HUES6 (cell line): ENCODE results near the gene AAGAB.
A peak's percentile ranks its signal among the peaks of the same experiment; 100 is the strongest.
"Not testable (repeated sequence)": the region's sequence is repeated elsewhere in the genome, so short reads cannot be mapped to it uniquely, and the experiment has no call there.

Source experiments
- H3K27ac ChIP-seq: 2 replicates; pipeline ENCODE4 v1.7.0; 2013; ENCODE audit warnings: low read depth, mild to moderate bottlenecking, low read length, inconsistent platforms
- H3K27me3 ChIP-seq: 2 replicates; pipeline ENCODE4 v1.6.1; 2013; ENCODE audit warnings: low read length; ENCODE audit not compliant: control insufficient read depth, insufficient read depth
- H3K36me3 ChIP-seq: 2 replicates; pipeline ENCODE4 v1.6.1; 2013; ENCODE audit warnings: low read length; ENCODE audit not compliant: control insufficient read depth, insufficient read depth
- H3K4me1 ChIP-seq: 2 replicates; pipeline ENCODE4 v1.6.1; 2013; ENCODE audit warnings: low read length; ENCODE audit not compliant: control insufficient read depth, insufficient read depth
- H3K4me3 ChIP-seq: 2 replicates; pipeline ENCODE4 v1.5.1; 2013; ENCODE audit warnings: low read depth, low read length
- H3K9ac ChIP-seq: one replicate; pipeline ENCODE4 v1.6.1; 2013; ENCODE audit warnings: mild to moderate bottlenecking, low read length
- H3K9me3 ChIP-seq: 2 replicates; pipeline ENCODE4 v1.6.1; 2013; ENCODE audit warnings: low read depth, low read length; ENCODE audit not compliant: control insufficient read depth, insufficient read depth

The AAGAB gene

GRCh38 chr15:67276666-67277065, 22.2 kb upstream of the AAGAB start:
- H3K27ac ChIP-seq = no peak overlapping the region
- H3K27me3 ChIP-seq = no peaks in the 10 kb centered on the region
- peaks cover 11% of the 10 kb centered on the region for H3K4me1 ChIP-seq
- H3K36me3 ChIP-seq = no peaks in the 10 kb centered on the region
- H3K4me3 ChIP-seq = no peak overlapping the region
- H3K9ac ChIP-seq = no peak overlapping the region
- no peaks in the 10 kb centered on the region for H3K9me3 ChIP-seq

DNA sequence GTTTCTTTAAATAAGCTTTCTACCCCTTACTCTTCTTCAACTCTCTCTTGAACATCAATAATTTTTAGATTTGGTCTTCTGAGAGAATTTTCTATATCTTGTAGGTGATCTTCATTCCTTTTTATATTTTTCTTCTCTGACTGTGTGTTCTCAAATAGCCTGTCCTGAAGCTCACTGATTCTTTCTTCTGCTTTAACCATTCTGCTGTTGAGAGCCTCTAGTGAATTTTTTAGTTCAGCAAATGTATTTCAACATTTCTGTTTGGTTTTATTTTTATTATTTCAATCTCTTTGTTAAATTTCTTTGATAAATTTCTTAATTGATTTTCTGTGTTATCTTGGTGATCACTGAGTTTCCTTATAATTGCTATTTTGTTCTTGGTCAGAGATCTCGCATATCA, 19.8 kb upstream of the AAGAB start:
- Histone ChIP-seq H3K9me3 (no peaks in the 10 kb centered on the region), H3K36me3 (no peaks in the 10 kb centered on the region), H3K4me1 (peaks cover 6% of the 10 kb centered on the region; the same call in 1 of the 2 replicates), H3K27ac (no peak overlapping the region), H3K27me3 (no peaks in the 10 kb centered on the region), H3K4me3 (no peak overlapping the region), H3K9ac (no peak overlapping the region)

DNA sequence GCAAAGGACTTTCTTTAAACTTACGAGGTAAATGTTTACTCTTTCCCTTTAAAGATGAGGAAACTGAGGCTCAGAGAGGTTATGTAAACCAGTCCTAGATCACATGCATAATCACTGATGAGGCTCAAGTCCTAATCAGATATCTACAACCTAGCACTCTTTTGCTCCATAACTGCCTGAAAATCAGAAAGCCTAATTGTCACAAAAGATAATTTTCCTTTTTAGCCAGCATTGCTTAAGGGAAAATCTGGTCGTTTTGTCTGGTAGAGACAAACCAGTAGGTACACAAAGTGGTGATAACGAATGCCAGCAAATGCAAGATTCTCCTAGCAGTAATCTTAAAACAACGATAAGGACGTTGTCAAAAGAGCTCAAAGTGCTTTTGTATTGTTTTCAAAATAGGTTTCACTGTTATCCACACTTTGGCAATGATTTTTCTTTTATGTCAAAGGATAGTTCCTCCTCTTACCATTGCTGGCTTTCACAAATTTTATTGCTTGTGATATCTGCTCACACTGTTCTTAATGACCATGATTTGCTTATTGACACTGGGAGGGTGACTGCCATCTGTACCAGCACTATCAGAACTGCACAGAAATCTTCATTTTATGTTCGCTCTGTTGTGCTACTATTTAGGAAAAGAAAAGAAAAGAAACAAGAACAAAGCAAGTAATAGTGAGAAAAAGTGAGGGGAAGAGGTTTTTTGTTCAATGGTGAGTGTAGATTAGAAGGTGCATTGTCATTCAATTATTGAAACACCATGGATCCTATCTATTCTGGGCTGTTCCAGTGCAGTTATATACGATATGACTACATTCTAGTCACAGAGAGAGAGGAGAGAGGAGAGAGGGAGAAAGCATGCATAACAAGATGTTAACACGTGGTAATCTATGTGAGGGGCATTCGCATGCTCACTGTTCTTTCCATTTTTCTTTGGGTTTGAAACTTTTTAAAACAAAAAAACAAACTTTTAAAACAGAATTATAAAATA, 13.8 kb upstream of the AAGAB start:
- H3K4me3 ChIP-seq = no peak overlapping the region
- no peaks in the 10 kb centered on the region for H3K27me3 ChIP-seq
- H3K27ac ChIP-seq = no peak overlapping the region
- H3K9me3 ChIP-seq = no peaks in the 10 kb centered on the region
- H3K4me1 ChIP-seq = peaks cover 17% of the 10 kb centered on the region
- H3K9ac ChIP-seq = no peak overlapping the region
- H3K36me3 ChIP-seq = no peaks in the 10 kb centered on the region

- H3K27ac ChIP-seq = no peak overlapping the region
- no peaks in the 10 kb centered on the region for H3K27me3 ChIP-seq
- peaks cover 17% of the 10 kb centered on the region for H3K4me1 ChIP-seq
- no peaks in the 10 kb centered on the region for H3K9me3 ChIP-seq
- no peak overlapping the region for H3K4me3 ChIP-seq
- no peak overlapping the region for H3K9ac ChIP-seq
- no peaks in the 10 kb centered on the region for H3K36me3 ChIP-seq
These were observed 13.0 kb upstream of the AAGAB start for GRCh38 chr15:67267440-67267839.

- H3K9ac ChIP-seq = no peak overlapping the region
- H3K4me1 ChIP-seq = peaks cover 17% of the 10 kb centered on the region
- no peak overlapping the region for H3K27ac ChIP-seq
- H3K4me3 ChIP-seq = no peak overlapping the region
- no peaks in the 10 kb centered on the region for H3K9me3 ChIP-seq
- no peaks in the 10 kb centered on the region for H3K36me3 ChIP-seq
- H3K27me3 ChIP-seq = no peaks in the 10 kb centered on the region
These were observed 12.4 kb upstream of the AAGAB start for GRCh38 chr15:67266870-67267269.

GRCh38 chr15:67259806-67260205, 5.3 kb upstream of the AAGAB start:
- no peaks in the 10 kb centered on the region for H3K9me3 ChIP-seq
- H3K36me3 ChIP-seq = no peaks in the 10 kb centered on the region
- no peak overlapping the region for H3K27ac ChIP-seq

GRCh38 chr15:67259379-67259778, 4.9 kb upstream of the AAGAB start:
- H3K9ac ChIP-seq = no peak overlapping the region
- no peaks in the 10 kb centered on the region for H3K4me1 ChIP-seq
- no peak overlapping the region for H3K4me3 ChIP-seq
- no peaks in the 10 kb centered on the region for H3K9me3 ChIP-seq
- no peak overlapping the region for H3K27ac ChIP-seq
- no peaks in the 10 kb centered on the region for H3K36me3 ChIP-seq
- H3K27me3 ChIP-seq = peaks cover 7% of the 10 kb centered on the region; the same call in 1 of the 2 replicates

More at GRCh38 chr15:67259806-67260205, 5.3 kb upstream of the AAGAB start:
- no peak overlapping the region for H3K4me3 ChIP-seq
- peaks cover 7% of the 10 kb centered on the region; the same call in 1 of the 2 replicates for H3K27me3 ChIP-seq
- no peaks in the 10 kb centered on the region for H3K4me1 ChIP-seq
- H3K9ac ChIP-seq = no peak overlapping the region

DNA sequence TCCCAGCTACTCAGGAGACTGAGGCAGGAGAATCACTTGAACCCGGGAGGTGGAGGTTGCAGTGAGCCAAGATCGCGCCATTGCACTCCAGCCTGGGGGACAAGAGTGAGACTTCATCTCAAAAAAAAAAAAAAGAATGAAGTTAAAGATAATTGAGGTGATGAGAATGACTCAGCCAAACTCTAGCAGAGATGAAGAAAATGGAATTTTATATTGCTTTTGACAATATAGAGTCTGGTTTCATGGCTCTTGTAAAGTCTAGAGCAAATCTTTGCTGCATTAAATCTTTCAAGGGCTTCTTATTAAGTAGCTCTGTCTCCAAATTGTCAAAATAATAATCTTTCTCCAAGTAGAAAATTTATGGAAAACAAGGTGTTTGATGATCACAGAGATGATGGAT, 4.0 kb upstream of the AAGAB start:
- not testable (repeated sequence) for H3K27me3 ChIP-seq, H3K9ac ChIP-seq, H3K4me1 ChIP-seq

GRCh38 chr15:67256051-67256450, 1.6 kb upstream of the AAGAB start:
- H3K27ac ChIP-seq = no peak overlapping the region
- H3K27me3 ChIP-seq = peaks cover 7% of the 10 kb centered on the region; the same call in 1 of the 2 replicates
- H3K36me3 ChIP-seq = no peaks in the 10 kb centered on the region; the same call in 1 of the 2 replicates
- no peak overlapping the region for H3K4me3 ChIP-seq
- H3K9me3 ChIP-seq = no peaks in the 10 kb centered on the region
- no peaks in the 10 kb centered on the region for H3K4me1 ChIP-seq
- H3K9ac ChIP-seq = no peak overlapping the region

More for the DNA sequence above, 4.0 kb upstream of the AAGAB start:
- not testable (repeated sequence) for H3K9me3 ChIP-seq, H3K27ac ChIP-seq, H3K36me3 ChIP-seq, H3K4me3 ChIP-seq

- Histone ChIP-seq H3K27me3 (peaks cover 7% of the 10 kb centered on the region; the same call in 1 of the 2 replicates), H3K27ac (no peak overlapping the region)
These were observed 768 bp downstream of the AAGAB start for GRCh38 chr15:67253549-67254237.

GRCh38 chr15:67253101-67253500, 1.4 kb downstream of the AAGAB start:
- Histone ChIP-seq H3K4me1 (no peaks in the 10 kb centered on the region), H3K9me3 (no peaks in the 10 kb centered on the region), H3K27ac (no peak overlapping the region), H3K36me3 (no peaks in the 10 kb centered on the region; the same call in 1 of the 2 replicates), H3K27me3 (peaks cover 7% of the 10 kb centered on the region; the same call in 1 of the 2 replicates), H3K4me3 (peak overlapping the region; percentile 92), H3K9ac (no peak overlapping the region)

More at GRCh38 chr15:67253549-67254237, 768 bp downstream of the AAGAB start:
- Histone ChIP-seq H3K4me1 (no peaks in the 10 kb centered on the region), H3K9ac (peak overlapping the region; percentile 87), H3K36me3 (no peaks in the 10 kb centered on the region; the same call in 1 of the 2 replicates), H3K9me3 (no peaks in the 10 kb centered on the region), H3K4me3 (peak overlapping the region; percentile 92)
